DMS114 treated with DMSO at 0.1 percent for 48 hours (cell line): ENCODE data around the gene MAP2K2.

Experiments used
- DNase-seq: peaks from one replicate; lab custom pipeline; 2025; ENCODE audit not compliant: unreplicated experiment; lab: John Stamatoyannopoulos, UW

MAP2K2 gene

GRCh38 chr19:4061683-4062418 lies 62.1 kb downstream of the MAP2K2 start:
- DNase-seq: no peak

GRCh38 chr19:4061178-4061682 lies 62.7 kb downstream of the MAP2K2 start:
- no peak for DNase-seq

GRCh38 chr19:4060621-4061177 lies 63.2 kb downstream of the MAP2K2 start:
- DNase-seq: no peak

- no peak for DNase-seq
These were observed 63.9 kb downstream of the MAP2K2 start for GRCh38 chr19:4059891-4060620.

- DNase-seq: no peak
These were observed 64.5 kb downstream of the MAP2K2 start for GRCh38 chr19:4059453-4059871.

- DNase-seq: no peak
These were observed 65.0 kb downstream of the MAP2K2 start for GRCh38 chr19:4058693-4059452.

- no peak for DNase-seq
These were observed 65.8 kb downstream of the MAP2K2 start for GRCh38 chr19:4057931-4058692.

- DNase-seq: no peak
These were observed 68.7 kb downstream of the MAP2K2 start for GRCh38 chr19:4055209-4055552.

GRCh38 chr19:4054441-4055208 lies 69.3 kb downstream of the MAP2K2 start:
- no peak for DNase-seq

- no peak for DNase-seq
These were observed 70.2 kb downstream of the MAP2K2 start for GRCh38 chr19:4053423-4054324.

GRCh38 chr19:4052993-4053422 lies 70.9 kb downstream of the MAP2K2 start:
- DNase-seq: no peak

GRCh38 chr19:4052114-4052992 lies 71.6 kb downstream of the MAP2K2 start:
- DNase-seq: no peak

GRCh38 chr19:4051175-4052101 lies 72.5 kb downstream of the MAP2K2 start:
- no peak for DNase-seq

- DNase-seq: no peak
These were observed 74.5 kb downstream of the MAP2K2 start for GRCh38 chr19:4049432-4049831.

- DNase-seq: no peak
These were observed 76.8 kb downstream of the MAP2K2 start for GRCh38 chr19:4046946-4047683.

- DNase-seq: no peak
These were observed 77.6 kb downstream of the MAP2K2 start for GRCh38 chr19:4046362-4046691.
